Chondrocyte (in vitro differentiated cells): ENCODE results near the gene CCBE1. TPM values are rescaled to one million over a fixed set of nuclear protein-coding genes. Genes with fewer than 3 reads are reported as not detected.

ENCODE experiments used
- DNase-seq: peaks from one replicate; pipeline ENCODE4 v3.0.0; 2021; ENCODE audit warnings: mixed read lengths, low spot score
- H3K27ac Mint-ChIP-seq: one replicate; pipeline ENCODE4 v1.8.0; 2021; ENCODE audit warnings: mild to moderate bottlenecking, moderate library complexity, mixed read lengths; ENCODE audit not compliant: unreplicated experiment
- H3K27me3 Mint-ChIP-seq: 2 replicates; pipeline ENCODE4 v1.8.0; 2021; ENCODE audit warnings: low read depth, mixed read lengths
- H3K36me3 Mint-ChIP-seq: 2 replicates; pipeline ENCODE4 v1.8.0; 2021; ENCODE audit warnings: low read depth, mixed read lengths
- H3K4me1 Mint-ChIP-seq: 2 replicates; pipeline ENCODE4 v1.8.0; 2021; ENCODE audit warnings: low read depth, mild to moderate bottlenecking, mixed read lengths
- H3K4me3 Mint-ChIP-seq: one replicate; pipeline ENCODE4 v1.8.0; 2021; ENCODE audit warnings: mild to moderate bottlenecking, moderate library complexity, mixed read lengths; ENCODE audit not compliant: unreplicated experiment
- H3K9me3 Mint-ChIP-seq: 2 replicates; pipeline ENCODE4 v1.8.0; 2021; ENCODE audit warnings: low read depth, mixed read lengths
- total RNA-seq: library from RNA; stranded (reverse); gene quantifications from 3 replicates; pipeline ENCODE4 v1.2.1, GENCODE V29; 2021
- TF ChIP-seq, protein P1 (sequence below): fragments of 200-600 bp; sonication (generic); IDR thresholded peaks from 2 replicates; pipeline ENCODE4 v1.5.0; 2021; ENCODE audit warnings: antibody characterized with exemption, mild to moderate bottlenecking, moderate library complexity

The CCBE1 gene
- total RNA-seq, 1 donor from 2014 or later = 0.72 TPM

DNA sequence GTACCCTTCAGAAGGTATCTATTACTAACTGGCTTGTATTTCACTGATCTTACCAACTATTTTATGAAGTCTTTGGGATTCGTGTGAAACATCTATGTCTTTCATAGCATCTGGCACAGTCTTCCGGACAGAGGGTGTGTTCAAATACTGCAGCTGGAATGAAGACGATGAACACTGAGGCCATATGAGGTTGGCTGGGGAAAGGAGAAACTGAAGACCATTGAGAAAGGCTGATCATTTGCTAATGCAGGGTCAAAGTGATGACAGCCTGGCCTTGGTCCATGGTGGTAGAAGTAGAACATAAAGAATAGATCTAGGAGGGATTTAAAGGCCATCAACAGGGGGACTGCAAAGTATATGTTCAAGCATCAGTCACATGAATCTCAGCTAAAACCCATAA is 132.7 kb downstream of the CCBE1 start:
- Mint-ChIP-seq H3K4me1 (peaks cover 6% of the 10 kb centered on the region), H3K9me3 (peaks cover 3% of the 10 kb centered on the region), H3K27me3 (peaks cover 2% of the 10 kb centered on the region), H3K27ac (no peak overlapping the region), H3K4me3 (no peak overlapping the region), H3K36me3 (no peaks in the 10 kb centered on the region)
- TF ChIP-seq, protein P1, sequence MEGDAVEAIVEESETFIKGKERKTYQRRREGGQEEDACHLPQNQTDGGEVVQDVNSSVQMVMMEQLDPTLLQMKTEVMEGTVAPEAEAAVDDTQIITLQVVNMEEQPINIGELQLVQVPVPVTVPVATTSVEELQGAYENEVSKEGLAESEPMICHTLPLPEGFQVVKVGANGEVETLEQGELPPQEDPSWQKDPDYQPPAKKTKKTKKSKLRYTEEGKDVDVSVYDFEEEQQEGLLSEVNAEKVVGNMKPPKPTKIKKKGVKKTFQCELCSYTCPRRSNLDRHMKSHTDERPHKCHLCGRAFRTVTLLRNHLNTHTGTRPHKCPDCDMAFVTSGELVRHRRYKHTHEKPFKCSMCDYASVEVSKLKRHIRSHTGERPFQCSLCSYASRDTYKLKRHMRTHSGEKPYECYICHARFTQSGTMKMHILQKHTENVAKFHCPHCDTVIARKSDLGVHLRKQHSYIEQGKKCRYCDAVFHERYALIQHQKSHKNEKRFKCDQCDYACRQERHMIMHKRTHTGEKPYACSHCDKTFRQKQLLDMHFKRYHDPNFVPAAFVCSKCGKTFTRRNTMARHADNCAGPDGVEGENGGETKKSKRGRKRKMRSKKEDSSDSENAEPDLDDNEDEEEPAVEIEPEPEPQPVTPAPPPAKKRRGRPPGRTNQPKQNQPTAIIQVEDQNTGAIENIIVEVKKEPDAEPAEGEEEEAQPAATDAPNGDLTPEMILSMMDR = no peak
- DNase-seq = no peak

DNA sequence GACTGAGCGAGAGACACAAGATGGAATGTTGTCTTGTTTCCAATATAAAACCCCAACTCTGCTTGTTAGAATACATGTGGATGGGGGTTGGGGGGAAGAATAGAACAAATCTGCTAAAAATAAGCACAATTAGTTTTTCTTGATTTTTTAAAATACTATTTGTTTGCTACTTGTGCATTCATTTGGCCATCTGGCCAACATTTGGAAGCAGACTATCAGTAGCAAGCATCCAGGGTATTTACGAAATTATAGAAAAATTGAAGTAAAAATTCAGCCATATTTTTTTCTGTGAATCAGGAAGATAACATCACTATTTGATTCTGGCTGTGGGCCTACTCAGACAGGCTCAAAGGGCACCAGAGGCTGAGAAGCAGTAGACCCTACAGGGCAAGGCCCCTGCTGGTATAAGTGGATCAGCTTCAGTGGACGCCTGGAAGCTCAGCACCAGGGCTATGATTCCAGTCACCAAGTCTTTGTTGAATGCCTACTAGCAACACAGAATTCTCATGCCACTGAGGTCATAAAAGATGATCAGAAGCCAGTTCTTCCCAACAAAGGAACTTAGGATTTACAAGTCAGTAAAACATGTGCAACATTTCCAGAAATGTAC is 133.9 kb downstream of the CCBE1 start:
- no peak for DNase-seq
- no peak overlapping the region for H3K27ac Mint-ChIP-seq
- H3K4me1 Mint-ChIP-seq = peaks cover 6% of the 10 kb centered on the region
- H3K27me3 Mint-ChIP-seq = no peaks in the 10 kb centered on the region
- TF ChIP-seq, protein P1 = no peak
- H3K9me3 Mint-ChIP-seq = peaks cover 3% of the 10 kb centered on the region
- no peaks in the 10 kb centered on the region for H3K36me3 Mint-ChIP-seq
- H3K4me3 Mint-ChIP-seq = no peak overlapping the region

DNA sequence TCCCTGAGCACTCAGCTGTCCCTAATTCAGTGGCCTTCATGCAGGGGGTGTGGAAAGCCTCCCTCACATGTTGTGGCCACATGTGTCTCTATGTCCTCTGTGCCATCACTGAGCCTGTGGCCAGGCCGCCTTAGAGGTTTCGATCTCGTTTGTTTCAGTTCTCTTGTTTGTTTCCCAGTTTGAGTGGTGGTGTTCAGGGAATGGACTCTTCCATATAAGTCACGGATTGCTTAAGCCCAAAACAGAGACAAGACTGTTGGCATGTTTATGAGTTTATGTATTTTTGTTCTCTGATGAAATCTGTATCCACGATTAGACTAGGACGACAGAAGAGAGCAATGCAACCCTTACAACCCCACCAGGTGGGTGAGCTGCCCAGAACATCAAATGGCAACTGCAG is 134.5 kb downstream of the CCBE1 start:
- DNase-seq = no peak
- Mint-ChIP-seq H3K36me3 (peaks cover under 1% of the 10 kb centered on the region), H3K27ac (no peak overlapping the region), H3K4me3 (no peak overlapping the region), H3K9me3 (peaks cover 8% of the 10 kb centered on the region), H3K27me3 (no peaks in the 10 kb centered on the region), H3K4me1 (peaks cover 6% of the 10 kb centered on the region)
- TF ChIP-seq, protein P1 = no peak

DNA sequence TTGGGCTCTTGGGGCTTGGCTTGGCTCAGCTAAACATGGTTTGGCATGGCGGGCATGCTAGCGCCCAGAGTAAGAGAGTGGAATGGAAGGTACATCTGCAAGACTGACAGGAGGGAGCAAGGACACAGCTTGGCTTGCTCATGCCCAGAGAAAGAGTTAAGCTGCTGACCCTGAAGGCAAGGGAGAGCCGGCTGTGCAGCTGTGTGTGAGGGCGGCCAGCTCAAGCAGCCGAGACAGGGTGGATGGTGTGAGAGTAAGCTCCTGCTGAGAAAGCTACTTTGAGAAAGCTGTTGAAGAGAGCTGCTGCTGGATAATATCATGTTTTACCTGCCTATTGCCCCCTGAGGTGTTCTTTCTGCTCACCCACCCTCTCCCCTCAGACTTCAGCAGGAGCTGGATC is 135.6 kb downstream of the CCBE1 start:
- TF ChIP-seq, protein P1 = no peak
- H3K36me3 Mint-ChIP-seq = peaks cover 2% of the 10 kb centered on the region
- H3K4me1 Mint-ChIP-seq = peaks cover 4% of the 10 kb centered on the region
- no peaks in the 10 kb centered on the region for H3K27me3 Mint-ChIP-seq
- DNase-seq = no peak
- no peak overlapping the region for H3K27ac Mint-ChIP-seq
- H3K9me3 Mint-ChIP-seq = peaks cover 15% of the 10 kb centered on the region
- H3K4me3 Mint-ChIP-seq = no peak overlapping the region

DNA sequence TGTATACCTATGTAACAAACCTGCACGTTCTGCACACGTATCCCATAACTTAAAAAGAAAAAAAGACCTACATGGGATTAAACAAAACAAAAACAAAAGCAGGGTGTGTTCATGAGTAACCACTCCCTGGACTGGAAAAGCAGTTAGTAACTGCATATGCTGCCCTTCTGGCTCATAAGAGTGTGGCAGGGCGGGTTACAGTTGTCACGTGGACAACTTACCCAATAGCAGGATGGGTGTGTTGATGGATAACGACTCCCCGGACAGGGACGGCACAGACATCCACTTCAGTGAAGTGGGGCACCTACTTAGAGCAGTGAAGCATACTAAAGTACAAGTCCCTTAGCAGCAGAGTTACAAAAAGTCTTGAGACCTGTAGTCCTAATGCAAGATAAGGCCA is 136.7 kb downstream of the CCBE1 start:
- H3K27me3 Mint-ChIP-seq = no peaks in the 10 kb centered on the region
- no peak for DNase-seq
- H3K36me3 Mint-ChIP-seq = peaks cover 2% of the 10 kb centered on the region
- no peak overlapping the region for H3K27ac Mint-ChIP-seq
- TF ChIP-seq, protein P1 = no peak
- no peak overlapping the region for H3K4me3 Mint-ChIP-seq
- no peaks in the 10 kb centered on the region for H3K4me1 Mint-ChIP-seq
- peaks cover 15% of the 10 kb centered on the region for H3K9me3 Mint-ChIP-seq
